ENCODE measurements around the gene LTBP1.

- TF ChIP-seq CTCF (conservative IDR thresholded peaks at IDR 0.05; ENCODE audit: low read depth, low read length) (no peak), EZH2 (IDR thresholded peaks at IDR 0.05; ENCODE audit: borderline replicate concordance, low read depth, low read length, poor library complexity, severe bottlenecking) (no peak)
Measured at GRCh38 chr2:33350632-33351031, 403.9 kb downstream of the LTBP1 start.
